ENCODE measurements around the gene PHACTR3.

Gene PHACTR3

GRCh38 chr20:59829786-59830664, 225.7 kb downstream of the PHACTR3 start:
- DNase-seq (ENCODE audit: low read depth, low spot score) = no peak
- no peak for TF ChIP-seq CTCF (IDR thresholded peaks at IDR 0.05; ENCODE audit: insufficient read depth, low read length, missing control alignments)
- ChIA-PET POLR2A (no interaction called here), CTCF (no interaction called here)
- H3K4me3 ChIP-seq (ENCODE audit: low read depth, low read length) = no peak overlapping the region

- ChIA-PET CTCF (no interaction called here), POLR2A (no interaction called here)
- TF ChIP-seq CTCF (IDR thresholded peaks at IDR 0.05; ENCODE audit: insufficient read depth, low read length, missing control alignments) = no peak
- no peak for DNase-seq (ENCODE audit: low read depth, low spot score)
- H3K4me3 ChIP-seq (ENCODE audit: low read depth, low read length) = no peak overlapping the region
Measured at GRCh38 chr20:59830665-59831023, 226.3 kb downstream of the PHACTR3 start.

GRCh38 chr20:59831024-59831915, 226.9 kb downstream of the PHACTR3 start:
- CTCF ChIA-PET = interaction anchor here (0.5 kb wide), 1 partner anchor 36 kb away, joined by 3 read pairs; no protein-coding TSS in a partner anchor
- TF ChIP-seq CTCF (IDR thresholded peaks at IDR 0.05; ENCODE audit: insufficient read depth, low read length, missing control alignments) = no peak
- DNase-seq (ENCODE audit: low read depth, low spot score) = no peak
- POLR2A ChIA-PET = no interaction called here
- H3K4me3 ChIP-seq (ENCODE audit: low read depth, low read length) = no peak overlapping the region

GRCh38 chr20:59831916-59832270, 227.6 kb downstream of the PHACTR3 start:
- POLR2A ChIA-PET = no interaction called here
- no peak for TF ChIP-seq CTCF (IDR thresholded peaks at IDR 0.05; ENCODE audit: insufficient read depth, low read length, missing control alignments)
- DNase-seq (ENCODE audit: low read depth, low spot score) = no peak
- CTCF ChIA-PET = no interaction called here
- no peak overlapping the region for H3K4me3 ChIP-seq (ENCODE audit: low read depth, low read length)

GRCh38 chr20:59832406-59833363, 228.3 kb downstream of the PHACTR3 start:
- DNase-seq (ENCODE audit: low read depth, low spot score) = no peak
- no peak overlapping the region for H3K4me3 ChIP-seq (ENCODE audit: low read depth, low read length)
- ChIA-PET CTCF (no interaction called here), POLR2A (no interaction called here)
- no peak for TF ChIP-seq CTCF (IDR thresholded peaks at IDR 0.05; ENCODE audit: insufficient read depth, low read length, missing control alignments)
